Measurements from ENCODE around the gene LTA4H. TPM values are rescaled to one million over a fixed set of nuclear protein-coding genes. Genes with fewer than 3 reads are reported as not detected.

Gene LTA4H
- total RNA-seq, 1 experiment from 2014 or later: 51.8 TPM

- no peak overlapping the region for H3K27ac ChIP-seq (ENCODE audit: low read depth, low read length, poor library complexity, severe bottlenecking)
- intact Hi-C loops (cut with micrococcal nuclease; ENCODE audit: unreplicated experiment): no loop called here
- ChIA-PET CTCF (no interaction called here), POLR2A (ENCODE audit: low non-redundant PET) (no interaction called here)
- no peak for DNase-seq (ENCODE audit: low spot score)
- H3K27me3 ChIP-seq (replicated peaks; ENCODE audit: insufficient read depth, low read depth, low read length, poor library complexity): no peaks in the 10 kb centered on the region
- no peak overlapping the region for H3K4me3 ChIP-seq (ENCODE audit: low read depth, low read length, poor library complexity, severe bottlenecking)
- H3K36me3 ChIP-seq (ENCODE audit: insufficient read depth, low read length, poor library complexity, severe bottlenecking): no peaks in the 10 kb centered on the region
- no TSS peak for BruUV-seq (replicated peaks)
- no peaks in the 10 kb centered on the region for H3K9me3 ChIP-seq (ENCODE audit: low read depth, low read length, poor library complexity, severe bottlenecking)
- TF ChIP-seq EZH2 (IDR thresholded peaks at IDR 0.05; ENCODE audit: borderline replicate concordance, low read depth, low read length, poor library complexity, severe bottlenecking) (no peak), CTCF (conservative IDR thresholded peaks at IDR 0.05; ENCODE audit: low read depth, low read length) (no peak)
- H3K4me1 ChIP-seq (ENCODE audit: insufficient read depth, low read length, poor library complexity, severe bottlenecking): no peaks in the 10 kb centered on the region
Observed at GRCh38 chr12:95980437-95980836, 55.0 kb downstream of the LTA4H start.

GRCh38 chr12:95978774-95979173 lies 56.6 kb downstream of the LTA4H start:
- Histone ChIP-seq H3K36me3 (ENCODE audit: insufficient read depth, low read length, poor library complexity, severe bottlenecking) (no peaks in the 10 kb centered on the region), H3K27ac (ENCODE audit: low read depth, low read length, poor library complexity, severe bottlenecking) (no peak overlapping the region), H3K4me3 (ENCODE audit: low read depth, low read length, poor library complexity, severe bottlenecking) (no peak overlapping the region), H3K27me3 (replicated peaks; ENCODE audit: insufficient read depth, low read depth, low read length, poor library complexity) (no peaks in the 10 kb centered on the region), H3K9me3 (ENCODE audit: low read depth, low read length, poor library complexity, severe bottlenecking) (no peaks in the 10 kb centered on the region), H3K4me1 (ENCODE audit: insufficient read depth, low read length, poor library complexity, severe bottlenecking) (no peaks in the 10 kb centered on the region)
- intact Hi-C loops (cut with micrococcal nuclease; ENCODE audit: unreplicated experiment): no loop called here
- no peak for DNase-seq (ENCODE audit: low spot score)
- no peak for TF ChIP-seq CTCF (conservative IDR thresholded peaks at IDR 0.05; ENCODE audit: low read depth, low read length)
- no peak for TF ChIP-seq EZH2 (IDR thresholded peaks at IDR 0.05; ENCODE audit: borderline replicate concordance, low read depth, low read length, poor library complexity, severe bottlenecking)
- no TSS peak for BruUV-seq (replicated peaks)
- POLR2A ChIA-PET (ENCODE audit: low non-redundant PET): no interaction called here
- CTCF ChIA-PET: no interaction called here

- intact Hi-C loops (cut with micrococcal nuclease; ENCODE audit: unreplicated experiment): no loop called here
- no peaks in the 10 kb centered on the region for H3K9me3 ChIP-seq (ENCODE audit: low read depth, low read length, poor library complexity, severe bottlenecking)
- DNase-seq (ENCODE audit: low spot score): no peak
- H3K4me1 ChIP-seq (ENCODE audit: insufficient read depth, low read length, poor library complexity, severe bottlenecking): no peaks in the 10 kb centered on the region
- ChIA-PET CTCF (no interaction called here), POLR2A (ENCODE audit: low non-redundant PET) (no interaction called here)
- no TSS peak for BruUV-seq (replicated peaks)
- no peaks in the 10 kb centered on the region for H3K36me3 ChIP-seq (ENCODE audit: insufficient read depth, low read length, poor library complexity, severe bottlenecking)
- TF ChIP-seq EZH2 (IDR thresholded peaks at IDR 0.05; ENCODE audit: borderline replicate concordance, low read depth, low read length, poor library complexity, severe bottlenecking): no peak
- TF ChIP-seq CTCF (conservative IDR thresholded peaks at IDR 0.05; ENCODE audit: low read depth, low read length): no peak
- no peak overlapping the region for H3K27ac ChIP-seq (ENCODE audit: low read depth, low read length, poor library complexity, severe bottlenecking)
- H3K27me3 ChIP-seq (replicated peaks; ENCODE audit: insufficient read depth, low read depth, low read length, poor library complexity): no peaks in the 10 kb centered on the region
- H3K4me3 ChIP-seq (ENCODE audit: low read depth, low read length, poor library complexity, severe bottlenecking): no peak overlapping the region
Observed at GRCh38 chr12:95978351-95978750, 57.0 kb downstream of the LTA4H start.

All from A673 (cell line).